ENCODE data around the gene BLTP3B. TPM values are rescaled to one million over a fixed set of nuclear protein-coding genes. Genes with fewer than 3 reads are reported as not detected.
"Not testable (repeated sequence)": the region's sequence is repeated elsewhere in the genome, so short reads cannot be mapped to it uniquely, and the experiment has no call there.

Gene BLTP3B
- 21.9 TPM for total RNA-seq

DNA sequence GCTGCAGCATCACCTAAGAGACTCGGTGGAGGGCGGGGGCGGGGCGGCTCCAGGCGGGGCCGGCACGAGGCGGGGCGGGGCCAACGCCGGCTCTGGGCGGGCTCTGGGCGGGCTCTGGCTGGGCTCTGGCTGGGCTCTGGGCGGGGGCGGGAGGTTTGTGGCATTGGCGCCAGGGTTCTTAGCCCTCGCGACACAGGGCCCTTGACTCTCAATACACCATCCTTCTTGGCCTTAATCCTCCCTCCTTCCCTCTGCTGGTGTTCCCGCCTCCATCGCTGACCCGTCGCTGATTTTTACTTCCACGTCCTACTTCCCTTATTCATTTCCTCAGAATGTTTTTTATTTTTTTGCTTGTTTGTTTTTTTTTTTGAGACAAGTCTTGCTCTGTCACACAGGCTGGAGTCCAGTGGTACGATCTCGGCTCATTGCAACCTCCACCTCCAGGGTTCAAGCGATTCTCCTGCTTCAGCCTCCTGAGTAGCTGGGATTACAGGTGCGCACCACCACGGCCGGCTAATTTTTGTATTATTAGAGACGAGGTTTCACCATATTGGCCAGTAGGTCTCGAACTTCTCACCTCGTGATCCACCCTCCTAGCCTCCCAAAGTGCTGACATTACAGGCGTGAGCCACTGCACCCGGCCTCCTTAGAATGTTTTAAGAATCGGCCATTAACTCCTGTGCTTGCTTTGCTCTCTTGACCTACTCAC lies at the start of gene BLTP3B:
BLTP3B (minus strand) TSS at position 24 of the 709 bp plus-strand sequence. CDS start 239 bp downstream, outside the sequence.
- Histone ChIP-seq H3K27me3 (no peaks in the 10 kb centered on the region), H3K9me3 (no peaks in the 10 kb centered on the region), H3K4me3 (peak within 1 kb of the TSS; percentile 62 to 96), H3K4me1 (peaks cover 38% of the 10 kb centered on the region), H3K27ac (peak within 1 kb of the TSS; percentile 99), H3K36me3 (no peaks in the 10 kb centered on the region)
- intact Hi-C loops (cut with DNase I): no loop called here
- no peak for DNase-seq (ENCODE audit: extremely low spot score in 2 of 2)
- TF ChIP-seq, protein P1, sequence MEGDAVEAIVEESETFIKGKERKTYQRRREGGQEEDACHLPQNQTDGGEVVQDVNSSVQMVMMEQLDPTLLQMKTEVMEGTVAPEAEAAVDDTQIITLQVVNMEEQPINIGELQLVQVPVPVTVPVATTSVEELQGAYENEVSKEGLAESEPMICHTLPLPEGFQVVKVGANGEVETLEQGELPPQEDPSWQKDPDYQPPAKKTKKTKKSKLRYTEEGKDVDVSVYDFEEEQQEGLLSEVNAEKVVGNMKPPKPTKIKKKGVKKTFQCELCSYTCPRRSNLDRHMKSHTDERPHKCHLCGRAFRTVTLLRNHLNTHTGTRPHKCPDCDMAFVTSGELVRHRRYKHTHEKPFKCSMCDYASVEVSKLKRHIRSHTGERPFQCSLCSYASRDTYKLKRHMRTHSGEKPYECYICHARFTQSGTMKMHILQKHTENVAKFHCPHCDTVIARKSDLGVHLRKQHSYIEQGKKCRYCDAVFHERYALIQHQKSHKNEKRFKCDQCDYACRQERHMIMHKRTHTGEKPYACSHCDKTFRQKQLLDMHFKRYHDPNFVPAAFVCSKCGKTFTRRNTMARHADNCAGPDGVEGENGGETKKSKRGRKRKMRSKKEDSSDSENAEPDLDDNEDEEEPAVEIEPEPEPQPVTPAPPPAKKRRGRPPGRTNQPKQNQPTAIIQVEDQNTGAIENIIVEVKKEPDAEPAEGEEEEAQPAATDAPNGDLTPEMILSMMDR (IDR thresholded peaks at IDR 0.05): no peak
- TF ChIP-seq POLR2A (IDR thresholded peaks at IDR 0.05) (no peak), POLR2AphosphoS5 (IDR thresholded peaks at IDR 0.05; ENCODE audit: insufficient read depth in 1 of 2, low read depth in 1 of 2) (no peak)

DNA sequence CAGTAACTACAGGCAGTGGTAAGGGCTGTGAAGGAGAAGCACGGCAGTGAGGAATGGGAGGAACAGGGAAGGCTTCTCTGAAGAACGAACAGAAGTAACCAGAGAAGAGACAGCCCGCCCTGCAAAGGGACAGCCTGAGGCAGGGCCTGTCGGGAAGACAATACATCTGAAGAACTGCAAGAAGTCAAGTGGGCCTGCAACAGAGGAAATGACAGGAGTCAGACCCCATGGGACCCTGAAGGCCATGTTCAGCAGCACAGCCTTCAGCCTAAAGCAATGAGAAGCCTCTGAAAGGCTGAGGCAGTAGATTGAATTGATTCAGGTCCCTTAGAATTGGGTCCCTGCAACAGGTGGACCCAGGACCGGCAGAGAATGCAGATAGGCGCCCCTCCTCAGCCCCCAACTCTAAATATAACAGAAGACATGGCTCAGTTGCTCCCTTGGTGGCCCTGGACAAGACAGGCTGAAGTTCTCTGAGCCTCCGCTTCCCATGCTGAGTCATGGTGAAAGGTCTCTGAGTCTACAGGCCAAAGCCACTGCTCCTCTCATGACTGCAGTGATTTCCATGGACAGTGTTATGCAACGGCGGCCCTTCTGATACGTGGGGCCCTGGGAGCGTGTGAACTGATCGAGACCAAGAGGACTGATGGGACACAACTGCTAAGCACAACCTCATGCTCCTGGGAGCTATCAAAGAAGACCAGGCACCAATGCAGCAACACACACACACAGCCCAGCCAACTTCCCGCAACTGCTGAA lies 47.1 kb upstream of the BLTP3B start:
- Histone ChIP-seq H3K27ac (no peak overlapping the region), H3K27me3 (no peaks in the 10 kb centered on the region), H3K36me3 (no peaks in the 10 kb centered on the region), H3K4me1 (peaks cover 20% of the 10 kb centered on the region), H3K4me3 (no peak overlapping the region), H3K9me3 (no peaks in the 10 kb centered on the region)
- no peak for DNase-seq (ENCODE audit: extremely low spot score in 2 of 2)
- TF ChIP-seq POLR2A (IDR thresholded peaks at IDR 0.05) (no peak), POLR2AphosphoS5 (IDR thresholded peaks at IDR 0.05; ENCODE audit: insufficient read depth in 1 of 2, low read depth in 1 of 2) (no peak)
- TF ChIP-seq, protein P1 (IDR thresholded peaks at IDR 0.05): no peak
- intact Hi-C loops (cut with DNase I): no loop called here

- intact Hi-C loops (cut with DNase I): not testable (repeated sequence)
These were observed 46.4 kb upstream of the BLTP3B start for GRCh38 chr12:100188888-100189635.

GRCh38 chr12:100187857-100188519 lies 45.3 kb upstream of the BLTP3B start:
- Histone ChIP-seq H3K27ac (no peak overlapping the region), H3K4me3 (no peak overlapping the region), H3K9me3 (no peaks in the 10 kb centered on the region), H3K36me3 (no peaks in the 10 kb centered on the region), H3K4me1 (peaks cover 20% of the 10 kb centered on the region), H3K27me3 (no peaks in the 10 kb centered on the region)
- TF ChIP-seq POLR2A (IDR thresholded peaks at IDR 0.05): no peak
- TF ChIP-seq POLR2AphosphoS5 (IDR thresholded peaks at IDR 0.05; ENCODE audit: insufficient read depth in 1 of 2, low read depth in 1 of 2): no peak
- TF ChIP-seq, protein P1 (IDR thresholded peaks at IDR 0.05): no peak
- no peak for DNase-seq (ENCODE audit: extremely low spot score in 2 of 2)
- intact Hi-C loops (cut with DNase I): no loop called here

More at GRCh38 chr12:100188888-100189635, 46.4 kb upstream of the BLTP3B start:
- not testable (repeated sequence) for H3K36me3 ChIP-seq; H3K27ac ChIP-seq; H3K9me3 ChIP-seq; H3K4me3 ChIP-seq; DNase-seq (ENCODE audit: extremely low spot score in 2 of 2); H3K27me3 ChIP-seq
- peaks cover 20% of the 10 kb centered on the region for H3K4me1 ChIP-seq

DNA sequence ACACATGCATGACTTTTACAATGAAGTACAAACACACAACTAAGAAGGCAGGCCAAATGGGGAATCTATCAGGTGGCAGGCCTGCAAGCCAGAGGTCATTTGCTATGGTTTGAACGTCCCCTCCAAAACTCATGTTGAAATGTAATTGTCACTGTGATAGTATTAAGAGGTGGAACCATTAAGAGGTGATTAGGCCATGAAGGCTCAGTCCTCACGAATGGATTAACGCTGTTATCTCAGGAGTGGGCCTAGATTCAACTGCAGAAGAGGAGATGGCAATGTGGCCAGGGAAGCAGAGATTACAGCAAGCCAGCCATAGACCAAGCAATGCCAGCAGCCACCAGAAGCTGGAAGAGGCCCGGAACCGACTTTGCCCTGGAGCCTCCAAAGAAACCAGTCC lies 44.4 kb upstream of the BLTP3B start:
- TF ChIP-seq POLR2AphosphoS5 (IDR thresholded peaks at IDR 0.05; ENCODE audit: insufficient read depth in 1 of 2, low read depth in 1 of 2): no peak
- TF ChIP-seq, protein P1 (IDR thresholded peaks at IDR 0.05): no peak
- no peak for TF ChIP-seq POLR2A (IDR thresholded peaks at IDR 0.05)

More for the DNA sequence above, 44.4 kb upstream of the BLTP3B start:
- intact Hi-C loops (cut with DNase I): no loop called here
- no peaks in the 10 kb centered on the region for H3K9me3 ChIP-seq
- no peak overlapping the region for H3K4me3 ChIP-seq
- no peaks in the 10 kb centered on the region for H3K27me3 ChIP-seq
- H3K36me3 ChIP-seq: no peaks in the 10 kb centered on the region
- peaks cover 20% of the 10 kb centered on the region for H3K4me1 ChIP-seq
- no peak overlapping the region for H3K27ac ChIP-seq
- no peak for DNase-seq (ENCODE audit: extremely low spot score in 2 of 2)
